Measurements from ENCODE around the gene BTBD2. TPM values are rescaled to one million over a fixed set of nuclear protein-coding genes. Genes with fewer than 3 reads are reported as not detected.

BTBD2 gene
- total and polyA plus RNA-seq, 12 donors = 11.8 to 122 (median 78.1) TPM

- Histone ChIP-seq H3K4me1 (replicated peaks in 1 of 2) (peaks cover 21 to 28% of the 10 kb centered on the region in 2 donors), H3K9me3 (replicated peaks in 1 of 3) (peaks cover 0 to 5% (median 0%) of the 10 kb centered on the region in 3 donors), H3K4me3 (no peak overlapping the region), H3K27me3 (no peaks in the 10 kb centered on the region), H3K27ac (peak overlapping the region in 1 of 5 donors; percentile 30), H3K36me3 (replicated peaks in 1 of 2) (no peaks in the 10 kb centered on the region)
- WGBS, 4 donors = 86 to 96% (median 89%) methylated on average over 10 of the region's 10 CpGs
- no peak for TF ChIP-seq POLR2A (IDR thresholded peaks at IDR 0.05)
- TF ChIP-seq CTCF (IDR thresholded peaks at IDR 0.05) = no peak
- no peak for DNase-seq
- intact Hi-C loops (cut with DNase I) = no loop called here
Observed at GRCh38 chr19:2026770-2027169, 11.3 kb upstream of the BTBD2 start.

- no peak overlapping the region for H3K27ac ChIP-seq
- no peak for DNase-seq
- peaks cover 0 to 2% of the 10 kb centered on the region in 2 donors for H3K4me1 ChIP-seq (replicated peaks in 1 of 2)
- H3K4me3 ChIP-seq = no peak overlapping the region
- 96 to 98% (median 97%) methylated on average over 2 of the region's 2 CpGs for WGBS, 4 donors
- intact Hi-C loops (cut with DNase I) = no loop called here
- peaks cover 0 to 5% (median 0%) of the 10 kb centered on the region in 3 donors for H3K9me3 ChIP-seq (replicated peaks in 1 of 3)
- TF ChIP-seq POLR2A (IDR thresholded peaks at IDR 0.05) (no peak), CTCF (IDR thresholded peaks at IDR 0.05) (no peak)
- no peaks in the 10 kb centered on the region for H3K36me3 ChIP-seq (replicated peaks in 1 of 2)
- no peaks in the 10 kb centered on the region for H3K27me3 ChIP-seq
Observed at GRCh38 chr19:2022289-2022688, 6.8 kb upstream of the BTBD2 start.

- Histone ChIP-seq H3K27ac (no peak overlapping the region), H3K27me3 (no peaks in the 10 kb centered on the region), H3K4me3 (no peak overlapping the region), H3K4me1 (replicated peaks in 1 of 2) (peaks cover 0 to under 1% of the 10 kb centered on the region in 2 donors), H3K36me3 (replicated peaks in 1 of 2) (no peaks in the 10 kb centered on the region), H3K9me3 (replicated peaks in 1 of 3) (peaks cover 0 to 5% (median 0%) of the 10 kb centered on the region in 3 donors)
- intact Hi-C loops (cut with DNase I) = no loop called here
- DNase-seq = no peak
- TF ChIP-seq POLR2A (IDR thresholded peaks at IDR 0.05) (no peak), CTCF (IDR thresholded peaks at IDR 0.05) (no peak)
- WGBS, 4 donors = 66 to 74% (median 70%) methylated on average over 3 to 4 of the region's 4 CpGs
Observed at GRCh38 chr19:2021453-2022140, 6.1 kb upstream of the BTBD2 start.

GRCh38 chr19:2018752-2019151 lies 3.2 kb upstream of the BTBD2 start:
- Histone ChIP-seq H3K9me3 (replicated peaks in 1 of 3) (no peaks in the 10 kb centered on the region), H3K27ac (no peak overlapping the region), H3K36me3 (replicated peaks in 1 of 2) (no peaks in the 10 kb centered on the region), H3K4me3 (no peak overlapping the region), H3K4me1 (replicated peaks in 1 of 2) (peaks cover 5 to 7% of the 10 kb centered on the region in 2 donors), H3K27me3 (no peaks in the 10 kb centered on the region)
- WGBS, 4 donors = 88 to 92% (median 89%) methylated on average over 13 of the region's 13 CpGs
- no peak for DNase-seq
- TF ChIP-seq CTCF (IDR thresholded peaks at IDR 0.05) (no peak), POLR2A (IDR thresholded peaks at IDR 0.05) (no peak)
- intact Hi-C loops (cut with DNase I) = loop anchor here in 1 of 2 donors (2.0 kb wide), 1 partner anchor 50 kb away; no protein-coding TSS in a partner anchor

All from adrenal gland (tissue), 12 donors.